GM12865 (cell line): ENCODE measurements around the gene USP6NL.
"Not testable (repeated sequence)": the region's sequence is repeated elsewhere in the genome, so short reads cannot be mapped to it uniquely, and the experiment has no call there.

Experiments
- DNase-seq: peaks from one replicate; pipeline ENCODE4 v3.0.0; 2010; ENCODE audit warnings: low read depth
- H3K4me3 ChIP-seq: 2 replicates; pipeline ENCODE4 v1.5.1; 2011; ENCODE audit warnings: mild to moderate bottlenecking, low read depth, low read length, control low read depth
- TF ChIP-seq, protein P1 (sequence below): IDR thresholded peaks from 2 replicates; pipeline ENCODE4 v1.5.1; 2011; ENCODE audit warnings: low read length, control low read depth, low read depth, inconsistent platforms; ENCODE audit not compliant: insufficient read depth; ENCODE audit errors: missing control alignments

USP6NL gene

GRCh38 chr10:11636697-11637303, 25.4 kb upstream of the USP6NL start:
- no peak overlapping the region for H3K4me3 ChIP-seq
- DNase-seq = no peak
- TF ChIP-seq, protein P1, sequence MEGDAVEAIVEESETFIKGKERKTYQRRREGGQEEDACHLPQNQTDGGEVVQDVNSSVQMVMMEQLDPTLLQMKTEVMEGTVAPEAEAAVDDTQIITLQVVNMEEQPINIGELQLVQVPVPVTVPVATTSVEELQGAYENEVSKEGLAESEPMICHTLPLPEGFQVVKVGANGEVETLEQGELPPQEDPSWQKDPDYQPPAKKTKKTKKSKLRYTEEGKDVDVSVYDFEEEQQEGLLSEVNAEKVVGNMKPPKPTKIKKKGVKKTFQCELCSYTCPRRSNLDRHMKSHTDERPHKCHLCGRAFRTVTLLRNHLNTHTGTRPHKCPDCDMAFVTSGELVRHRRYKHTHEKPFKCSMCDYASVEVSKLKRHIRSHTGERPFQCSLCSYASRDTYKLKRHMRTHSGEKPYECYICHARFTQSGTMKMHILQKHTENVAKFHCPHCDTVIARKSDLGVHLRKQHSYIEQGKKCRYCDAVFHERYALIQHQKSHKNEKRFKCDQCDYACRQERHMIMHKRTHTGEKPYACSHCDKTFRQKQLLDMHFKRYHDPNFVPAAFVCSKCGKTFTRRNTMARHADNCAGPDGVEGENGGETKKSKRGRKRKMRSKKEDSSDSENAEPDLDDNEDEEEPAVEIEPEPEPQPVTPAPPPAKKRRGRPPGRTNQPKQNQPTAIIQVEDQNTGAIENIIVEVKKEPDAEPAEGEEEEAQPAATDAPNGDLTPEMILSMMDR = no peak

GRCh38 chr10:11631890-11632587, 20.6 kb upstream of the USP6NL start:
- peak; percentile 92 for DNase-seq
- H3K4me3 ChIP-seq = peak overlapping the region; percentile 33; the same call in 1 of the 2 replicates
- TF ChIP-seq, protein P1 = no peak

- TF ChIP-seq, protein P1 = no peak
- no peak for DNase-seq
- no peak overlapping the region for H3K4me3 ChIP-seq
These were observed 19.8 kb upstream of the USP6NL start for GRCh38 chr10:11631291-11631690.

GRCh38 chr10:11629731-11630130, 18.3 kb upstream of the USP6NL start:
- TF ChIP-seq, protein P1 = no peak
- DNase-seq = no peak
- no peak overlapping the region for H3K4me3 ChIP-seq

GRCh38 chr10:11627941-11628340, 16.5 kb upstream of the USP6NL start:
- DNase-seq, H3K4me3 ChIP-seq: not testable (repeated sequence)

- DNase-seq = no peak
- TF ChIP-seq, protein P1 = no peak
- H3K4me3 ChIP-seq = no peak overlapping the region
These were observed 14.6 kb upstream of the USP6NL start for GRCh38 chr10:11626071-11626470.

- DNase-seq = peak; percentile 73
- no peak overlapping the region for H3K4me3 ChIP-seq
- TF ChIP-seq, protein P1 = no peak
These were observed 13.7 kb upstream of the USP6NL start for GRCh38 chr10:11625019-11625735.
